GM10266 (cell line): ENCODE data around the gene TCF21.
"Not testable (repeated sequence)": the region's sequence is repeated elsewhere in the genome, so short reads cannot be mapped to it uniquely, and the experiment has no call there.

Experiments used
- DNase-seq: peaks from one replicate; pipeline ENCODE4 v3.0.0; 2012; ENCODE audit errors: extremely low spot score
- TF ChIP-seq, protein P1 (sequence below): IDR thresholded peaks from 2 replicates; pipeline ENCODE4 v1.5.1; 2012; ENCODE audit warnings: mild to moderate bottlenecking, low read depth; ENCODE audit not compliant: control insufficient read depth, insufficient read depth; ENCODE audit errors: missing control alignments

The TCF21 gene

GRCh38 chr6:133855276-133855990, 33.5 kb upstream of the TCF21 start:
- DNase-seq = no peak
- TF ChIP-seq, protein P1, sequence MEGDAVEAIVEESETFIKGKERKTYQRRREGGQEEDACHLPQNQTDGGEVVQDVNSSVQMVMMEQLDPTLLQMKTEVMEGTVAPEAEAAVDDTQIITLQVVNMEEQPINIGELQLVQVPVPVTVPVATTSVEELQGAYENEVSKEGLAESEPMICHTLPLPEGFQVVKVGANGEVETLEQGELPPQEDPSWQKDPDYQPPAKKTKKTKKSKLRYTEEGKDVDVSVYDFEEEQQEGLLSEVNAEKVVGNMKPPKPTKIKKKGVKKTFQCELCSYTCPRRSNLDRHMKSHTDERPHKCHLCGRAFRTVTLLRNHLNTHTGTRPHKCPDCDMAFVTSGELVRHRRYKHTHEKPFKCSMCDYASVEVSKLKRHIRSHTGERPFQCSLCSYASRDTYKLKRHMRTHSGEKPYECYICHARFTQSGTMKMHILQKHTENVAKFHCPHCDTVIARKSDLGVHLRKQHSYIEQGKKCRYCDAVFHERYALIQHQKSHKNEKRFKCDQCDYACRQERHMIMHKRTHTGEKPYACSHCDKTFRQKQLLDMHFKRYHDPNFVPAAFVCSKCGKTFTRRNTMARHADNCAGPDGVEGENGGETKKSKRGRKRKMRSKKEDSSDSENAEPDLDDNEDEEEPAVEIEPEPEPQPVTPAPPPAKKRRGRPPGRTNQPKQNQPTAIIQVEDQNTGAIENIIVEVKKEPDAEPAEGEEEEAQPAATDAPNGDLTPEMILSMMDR = no peak

- no peak for DNase-seq
These were observed 32.9 kb upstream of the TCF21 start for GRCh38 chr6:133855991-133856370.

GRCh38 chr6:133856911-133857310, 32.0 kb upstream of the TCF21 start:
- no peak for DNase-seq
- TF ChIP-seq, protein P1 = no peak

More at GRCh38 chr6:133855991-133856370, 32.9 kb upstream of the TCF21 start:
- TF ChIP-seq, protein P1 = no peak

DNA sequence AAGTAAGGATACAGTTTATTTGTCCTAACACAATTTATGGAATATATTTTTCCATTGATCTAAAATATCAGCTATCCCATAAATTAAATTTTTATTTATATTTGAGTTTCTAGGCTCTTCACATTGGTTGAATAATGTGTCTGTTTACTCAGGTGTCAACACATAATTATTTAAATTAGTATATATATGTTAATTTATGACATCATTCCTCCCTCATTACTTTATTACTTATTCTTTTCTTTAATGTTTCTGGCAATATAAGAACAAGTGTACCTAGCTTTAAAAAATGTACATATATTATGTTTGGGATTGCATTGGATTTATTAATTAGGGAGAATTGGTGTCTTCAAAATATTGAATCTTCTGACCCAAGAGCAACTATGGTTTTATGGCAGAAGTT, 31.2 kb upstream of the TCF21 start:
- DNase-seq = no peak
- TF ChIP-seq, protein P1 = no peak

GRCh38 chr6:133861337-133861736, 27.6 kb upstream of the TCF21 start:
- not testable (repeated sequence) for DNase-seq

- TF ChIP-seq, protein P1 = no peak
- DNase-seq = no peak
These were observed 25.7 kb upstream of the TCF21 start for GRCh38 chr6:133863228-133863627.

- DNase-seq = no peak
- TF ChIP-seq, protein P1 = no peak
These were observed 23.2 kb upstream of the TCF21 start for GRCh38 chr6:133865680-133866079.

DNA sequence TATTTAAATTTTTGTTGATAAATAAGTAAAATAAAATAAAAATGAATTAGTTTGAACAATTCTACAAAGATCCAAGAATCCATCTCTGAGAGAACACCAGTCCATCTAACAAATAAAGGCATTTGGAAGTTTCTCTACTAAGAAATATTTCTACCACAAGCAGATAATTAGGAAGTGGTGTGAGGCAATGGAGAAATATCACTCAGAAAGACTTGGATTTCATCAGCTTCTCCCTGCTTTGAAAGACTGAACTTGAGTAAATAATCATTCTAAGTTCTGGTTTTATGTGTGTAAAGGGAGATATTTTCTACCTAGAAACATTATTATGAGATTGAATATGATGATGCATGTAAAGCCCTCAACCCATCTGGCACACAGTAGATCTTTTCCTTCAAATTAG, 17.8 kb upstream of the TCF21 start:
- DNase-seq = no peak
- TF ChIP-seq, protein P1 = no peak
